Spinal cord (tissue), 10 donors: ENCODE measurements around the gene SDC3. TPM values are rescaled to one million over a fixed set of nuclear protein-coding genes. Genes with fewer than 3 reads are reported as not detected.
"Not testable (repeated sequence)": the region's sequence is repeated elsewhere in the genome, so short reads cannot be mapped to it uniquely, and the experiment has no call there.

Experiments
- DNase-seq, 6 donors: peaks; one replicate each; pipeline versions ENCODE4 v3.0.0 to v3.0.0-alpha.2; 2013 to 2015; ENCODE audit warnings: low spot score in 6 of 6, low read depth in 4 of 6
- H3K27ac ChIP-seq: one replicate; pipeline ENCODE4 v1.5.1; 2013; ENCODE audit warnings: low read depth, low read length, control low read depth
- H3K27me3 ChIP-seq: one replicate; pipeline ENCODE4 v1.6.1; 2013; ENCODE audit warnings: low read length; ENCODE audit not compliant: control insufficient read depth, insufficient read depth
- H3K36me3 ChIP-seq: one replicate; pipeline ENCODE4 v1.6.1; 2013; ENCODE audit warnings: low read length; ENCODE audit not compliant: control insufficient read depth, insufficient read depth
- H3K4me1 ChIP-seq: one replicate; pipeline ENCODE4 v1.6.1; 2013; ENCODE audit warnings: low read length; ENCODE audit not compliant: control insufficient read depth, insufficient read depth
- H3K4me3 ChIP-seq: one replicate; pipeline ENCODE4 v1.5.1; 2013; ENCODE audit warnings: low read depth, low read length, control low read depth
- H3K9me3 ChIP-seq: one replicate; pipeline ENCODE4 v1.6.1; 2013; ENCODE audit warnings: low read length; ENCODE audit not compliant: control insufficient read depth, insufficient read depth
- WGBS: methylation state at CpG from one replicate; pipeline ENCODE4 v1.1.5; 2013; ENCODE audit warnings: missing lambda C conversion rate; ENCODE audit not compliant: insufficient coverage; 5-methylcytosine and 5-hydroxymethylcytosine counted together
- long read RNA-seq, 4 donors: transcript quantifications; one replicate each; lab custom pipeline, GENCODE V29; 2026
- polyA plus RNA-seq, 2 donors: library from polyadenylated mRNA; unstranded; fragments of 120-200 nt; gene quantifications; one replicate each; pipeline ENCODE4 v1.2.1, GENCODE V29; 2013; ENCODE audit not compliant: insufficient read length in 2 of 2
- total RNA-seq, 2 donors: library from RNA; depleted of rRNA in 1 of 2; stranded (reverse); fragments of 120-200 nt in 1 of 2; fragments of >200 nt in 1 of 2; gene quantifications; one replicate each; pipeline versions ENCODE4 v1.2.3 to v1.2.4, GENCODE V29; 2013 to 2014
- donor health status: healthy.

The SDC3 gene, protein sequence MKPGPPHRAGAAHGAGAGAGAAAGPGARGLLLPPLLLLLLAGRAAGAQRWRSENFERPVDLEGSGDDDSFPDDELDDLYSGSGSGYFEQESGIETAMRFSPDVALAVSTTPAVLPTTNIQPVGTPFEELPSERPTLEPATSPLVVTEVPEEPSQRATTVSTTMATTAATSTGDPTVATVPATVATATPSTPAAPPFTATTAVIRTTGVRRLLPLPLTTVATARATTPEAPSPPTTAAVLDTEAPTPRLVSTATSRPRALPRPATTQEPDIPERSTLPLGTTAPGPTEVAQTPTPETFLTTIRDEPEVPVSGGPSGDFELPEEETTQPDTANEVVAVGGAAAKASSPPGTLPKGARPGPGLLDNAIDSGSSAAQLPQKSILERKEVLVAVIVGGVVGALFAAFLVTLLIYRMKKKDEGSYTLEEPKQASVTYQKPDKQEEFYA
- total RNA-seq (100 to 1,000 TPM in 1 of 2 donors, 10 to 100 TPM in 1; 99.3 to 120 TPM), polyA plus RNA-seq (100 to 1,000 TPM; 403 to 465 TPM)
- long read RNA-seq, donor 1, full-length matches to known transcripts: 130 of 167 reads
- long read RNA-seq, donor 1, partial matches to known transcripts: 31 of 167 reads
- long read RNA-seq, donor 1, other reads (novel, unspliced or antisense): 6 of 167 reads
- long read RNA-seq, donor 2, full-length matches to known transcripts: 61 of 154 reads
- long read RNA-seq, donor 2, partial matches to known transcripts: 93 of 154 reads
- long read RNA-seq, donor 2, other reads (novel, unspliced or antisense): 0 of 154 reads
- long read RNA-seq, donor 3, full-length matches to known transcripts: 74 of 167 reads
- long read RNA-seq, donor 3, partial matches to known transcripts: 93 of 167 reads
- long read RNA-seq, donor 3, other reads (novel, unspliced or antisense): 0 of 167 reads
- long read RNA-seq, donor 4, full-length matches to known transcripts: 11 of 18 reads
- long read RNA-seq, donor 4, partial matches to known transcripts: 7 of 18 reads
- long read RNA-seq, donor 4, other reads (novel, unspliced or antisense): 0 of 18 reads

DNA sequence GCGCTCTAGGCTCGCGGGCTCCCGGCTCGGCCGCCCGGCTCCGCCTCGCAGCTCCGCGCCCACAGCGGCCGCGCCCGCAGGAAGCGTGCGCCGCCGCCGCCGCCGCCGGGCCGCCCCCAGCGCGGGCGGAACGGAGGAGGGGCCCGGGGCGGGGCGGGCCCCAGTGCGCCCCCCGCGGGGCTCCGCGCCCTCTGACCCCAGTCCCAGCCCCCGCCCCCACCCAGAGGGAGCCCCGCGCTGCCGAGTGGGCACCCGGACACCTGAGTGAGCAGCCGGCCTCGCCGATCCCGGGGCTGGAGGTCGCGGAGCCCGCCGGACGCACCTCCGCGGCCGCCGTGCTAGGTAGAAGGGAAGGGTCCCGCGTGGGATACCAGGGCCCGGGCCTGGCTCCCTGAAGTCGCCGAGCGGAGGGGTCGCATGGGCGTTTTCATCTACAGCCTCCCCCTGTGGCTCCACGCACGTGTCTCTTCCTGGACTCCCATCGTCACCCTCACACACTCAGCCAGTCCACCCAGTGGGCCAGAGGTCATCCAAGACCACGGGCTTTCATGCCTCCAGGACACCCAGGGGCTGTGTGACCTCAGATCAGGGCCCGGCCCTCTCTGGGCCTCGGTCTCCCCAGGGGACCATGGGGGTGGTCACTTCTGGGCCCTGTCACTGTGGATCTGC, at the start of gene SDC3:
TSS of gene SDC3 (minus strand) at position 63 of the 669 bp plus-strand sequence. CDS start 172 bp downstream, outside the sequence.
- under 1% methylated on average over 64 of the region's 68 CpGs for WGBS
- H3K36me3 ChIP-seq: peaks cover 2% of the 10 kb centered on the region

DNA sequence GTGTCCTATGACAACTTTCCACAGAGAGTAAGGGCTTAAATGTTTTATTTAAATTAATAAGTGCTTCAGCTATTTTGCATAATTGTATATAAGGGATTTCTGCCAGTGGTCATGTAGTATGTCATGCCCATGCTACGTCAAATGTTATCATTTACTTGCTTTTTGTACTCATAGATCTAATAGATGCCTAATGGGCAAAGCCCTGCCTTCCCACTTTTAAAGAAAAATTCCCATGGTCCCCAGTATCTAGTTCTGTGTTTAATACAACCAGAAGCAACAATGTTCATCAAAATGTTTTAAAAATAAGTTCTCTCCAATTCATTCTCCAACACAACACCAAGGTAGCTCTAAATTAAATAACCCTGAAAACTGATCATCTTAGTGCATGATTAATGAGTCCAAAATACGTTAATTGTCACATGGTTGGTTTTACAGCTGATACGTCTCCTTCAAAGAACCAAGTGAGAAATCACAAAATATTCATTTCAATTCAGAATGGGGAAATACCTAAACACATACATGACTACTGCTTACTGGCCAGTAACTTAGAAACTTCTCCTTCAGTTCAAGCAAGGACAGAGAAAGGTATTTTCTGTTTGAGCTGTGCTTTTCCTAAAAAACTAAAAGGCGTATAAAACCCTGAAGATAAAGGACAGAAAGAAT, 49.1 kb upstream of the SDC3 start:
- Histone ChIP-seq H3K36me3 (peaks cover 23% of the 10 kb centered on the region), H3K4me3 (no peak overlapping the region), H3K27me3 (no peaks in the 10 kb centered on the region), H3K9me3 (no peaks in the 10 kb centered on the region), H3K27ac (no peak overlapping the region), H3K4me1 (no peaks in the 10 kb centered on the region)
- 100% methylated on average over 2 of the region's 4 CpGs for WGBS
- DNase-seq: no peak

More for the DNA sequence above, at the start of gene SDC3:
- Histone ChIP-seq H3K4me3 (peak within 1 kb of the TSS; percentile 68), H3K27me3 (no peaks in the 10 kb centered on the region), H3K9me3 (no peaks in the 10 kb centered on the region), H3K27ac (peak within 1 kb of the TSS; percentile 57), H3K4me1 (peaks cover 58% of the 10 kb centered on the region)
- peak in 2 of 6 donors; percentile 53 to 68 for DNase-seq

DNA sequence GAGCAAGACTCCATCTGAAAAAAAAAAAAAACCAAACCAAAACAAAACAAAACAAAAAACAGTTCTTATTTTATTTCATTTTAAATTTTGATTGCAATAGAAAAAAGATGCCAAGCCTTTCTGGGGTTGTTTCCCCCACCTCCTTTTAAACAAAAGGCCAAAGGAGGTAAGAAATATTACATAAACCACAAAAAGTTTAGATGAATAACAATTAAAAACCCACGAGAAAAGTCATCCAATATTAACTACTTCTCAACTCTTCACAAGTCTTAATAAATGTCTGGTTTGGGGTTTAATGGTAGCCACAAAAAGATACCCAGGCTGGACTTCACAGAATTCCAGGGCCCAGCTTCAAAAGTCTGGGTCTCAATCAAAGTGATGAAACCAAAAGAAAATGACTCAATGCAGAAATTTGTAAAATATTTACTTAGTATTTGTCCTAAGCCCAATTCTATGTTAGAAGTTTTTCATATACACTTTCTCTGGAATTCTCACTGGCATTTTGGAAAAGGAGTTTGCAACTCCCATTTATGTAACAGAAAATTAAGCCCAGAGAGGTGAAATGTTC, 47.0 kb upstream of the SDC3 start:
- H3K27ac ChIP-seq: no peak overlapping the region
- H3K36me3 ChIP-seq: peaks cover 19% of the 10 kb centered on the region
- H3K27me3 ChIP-seq: no peaks in the 10 kb centered on the region
- no peaks in the 10 kb centered on the region for H3K4me1 ChIP-seq
- H3K4me3 ChIP-seq: no peak overlapping the region
- H3K9me3 ChIP-seq: no peaks in the 10 kb centered on the region
- WGBS: no CpG with 5 or more reads among the region's 1 CpG
- no peak for DNase-seq

DNA sequence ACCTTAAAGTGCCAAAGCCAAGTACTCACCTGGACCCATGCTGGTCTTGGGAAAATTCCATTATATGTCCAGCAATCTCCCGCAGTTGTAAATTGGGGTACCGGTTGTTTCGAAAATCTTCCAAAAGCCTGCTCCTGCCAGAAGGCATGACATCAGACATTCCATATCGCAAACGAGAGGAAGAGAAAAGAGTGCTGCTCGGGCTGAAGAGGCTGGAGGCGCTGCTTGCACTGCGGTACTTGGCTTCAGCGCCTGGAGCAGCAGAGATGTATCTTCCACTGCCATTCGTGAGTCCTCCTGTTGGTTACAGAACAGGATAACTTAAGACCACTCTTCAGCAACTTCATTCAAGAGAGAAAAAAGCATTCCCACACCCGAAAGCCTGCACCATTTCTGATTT, 45.1 kb upstream of the SDC3 start:
- WGBS: 93% methylated on average over 10 of the region's 11 CpGs
- no peaks in the 10 kb centered on the region for H3K4me1 ChIP-seq
- no peak for DNase-seq
- H3K27ac ChIP-seq: no peak overlapping the region
- H3K27me3 ChIP-seq: no peaks in the 10 kb centered on the region
- no peaks in the 10 kb centered on the region for H3K9me3 ChIP-seq
- peaks cover 17% of the 10 kb centered on the region for H3K36me3 ChIP-seq
- H3K4me3 ChIP-seq: no peak overlapping the region

DNA sequence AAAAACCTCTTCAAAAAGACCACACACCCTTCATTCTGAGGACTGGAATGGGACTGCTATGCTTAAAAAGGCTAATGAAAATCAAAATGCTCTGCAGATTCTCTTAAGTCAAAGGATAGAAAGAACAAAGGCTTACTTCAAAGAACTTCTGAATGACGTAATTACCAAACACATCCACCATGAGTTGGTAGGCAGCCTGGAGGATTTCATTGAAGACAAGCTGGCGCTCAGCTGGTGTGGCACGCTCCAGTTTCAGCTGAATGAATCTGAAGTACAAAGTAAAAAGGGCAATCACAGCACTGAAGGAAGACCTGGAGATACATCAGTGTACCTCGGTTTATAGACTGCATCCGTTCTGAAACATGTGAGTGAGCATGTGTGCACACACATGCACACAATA, 43.5 kb upstream of the SDC3 start:
- 43% methylated on average over 2 of the region's 5 CpGs for WGBS
- peak in 2 of 6 donors; percentile 48 to 55 for DNase-seq
- H3K27me3 ChIP-seq: no peaks in the 10 kb centered on the region
- no peaks in the 10 kb centered on the region for H3K9me3 ChIP-seq
- H3K4me1 ChIP-seq: no peaks in the 10 kb centered on the region
- H3K27ac ChIP-seq: no peak overlapping the region
- no peak overlapping the region for H3K4me3 ChIP-seq
- peaks cover 30% of the 10 kb centered on the region for H3K36me3 ChIP-seq

DNA sequence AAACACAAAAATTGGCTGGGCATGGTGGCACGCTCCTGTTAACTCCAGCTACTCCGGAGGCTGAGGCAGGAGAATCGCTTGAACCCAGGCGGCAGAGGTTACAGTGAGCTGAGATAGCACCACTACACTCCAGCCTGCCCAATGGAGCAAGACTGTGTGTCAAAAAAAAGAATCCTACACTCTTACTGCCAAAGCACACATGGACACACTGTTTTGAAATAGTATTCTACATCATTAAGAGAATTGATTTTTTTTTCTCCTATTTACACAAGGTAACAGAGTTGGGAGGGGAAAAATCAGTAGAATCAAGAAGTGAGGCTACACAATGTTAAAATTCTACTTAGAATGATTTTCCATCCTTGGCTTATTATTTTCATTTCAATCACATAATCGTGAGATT, 42.1 kb upstream of the SDC3 start:
- H3K27me3 ChIP-seq: no peaks in the 10 kb centered on the region
- no peak for DNase-seq
- no peak overlapping the region for H3K4me3 ChIP-seq
- peaks cover 31% of the 10 kb centered on the region for H3K36me3 ChIP-seq
- WGBS: 100% methylated on average over 4 of the region's 5 CpGs
- no peaks in the 10 kb centered on the region for H3K9me3 ChIP-seq
- H3K27ac ChIP-seq: no peak overlapping the region
- H3K4me1 ChIP-seq: no peaks in the 10 kb centered on the region

DNA sequence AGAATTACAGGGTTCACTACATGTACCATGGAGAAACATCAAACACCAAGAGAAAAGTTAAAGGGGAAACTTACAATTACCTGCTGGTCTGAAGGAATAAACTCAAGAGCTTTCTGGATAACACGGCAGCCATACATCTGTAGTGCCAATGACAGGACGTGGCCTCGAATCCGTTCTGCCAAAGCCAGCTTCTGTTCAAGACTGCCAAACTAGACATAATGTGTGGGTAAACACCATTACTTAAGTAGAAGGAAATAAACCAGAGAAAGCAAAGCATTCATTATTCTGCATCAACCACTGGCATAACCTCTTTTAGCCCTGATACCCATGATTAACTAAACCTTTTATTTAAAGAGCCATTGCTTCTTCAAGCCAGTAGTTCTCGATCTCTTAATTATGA, 41.5 kb upstream of the SDC3 start:
- H3K36me3 ChIP-seq: peaks cover 30% of the 10 kb centered on the region

DNA sequence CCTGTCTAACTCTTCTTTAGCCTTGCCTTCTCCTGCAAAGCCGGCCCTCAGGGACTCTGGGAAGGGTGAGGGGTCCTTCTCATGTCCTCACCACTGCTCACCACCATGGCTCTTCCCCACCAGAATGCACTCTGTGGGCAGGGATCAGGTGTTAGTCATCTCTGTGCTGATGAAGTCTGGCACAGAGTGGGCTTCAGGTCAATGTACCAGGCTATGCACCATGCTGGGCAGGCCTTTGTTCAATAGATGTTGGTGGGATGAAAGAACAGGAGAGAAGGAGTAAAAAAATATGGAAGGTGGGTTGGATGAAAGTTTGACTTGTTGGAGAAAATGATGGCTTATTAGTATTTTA, 40.9 kb upstream of the SDC3 start:
- H3K9me3 ChIP-seq, DNase-seq, H3K27me3 ChIP-seq, H3K4me3 ChIP-seq, H3K27ac ChIP-seq, H3K4me1 ChIP-seq: not testable (repeated sequence)
- H3K36me3 ChIP-seq: peaks cover 29% of the 10 kb centered on the region
- WGBS: no CpG with 5 or more reads among the region's 1 CpG

More for the DNA sequence above, 41.5 kb upstream of the SDC3 start:
- H3K9me3 ChIP-seq: no peaks in the 10 kb centered on the region
- WGBS: 40% methylated on average over 1 of the region's 5 CpGs
- H3K27me3 ChIP-seq: no peaks in the 10 kb centered on the region
- H3K4me1 ChIP-seq: no peaks in the 10 kb centered on the region
- H3K4me3 ChIP-seq: no peak overlapping the region
- DNase-seq: no peak
- H3K27ac ChIP-seq: no peak overlapping the region
